HT1080 (cell line): Measurements from ENCODE around the gene SOCS4. TPM values are rescaled to one million over a fixed set of nuclear protein-coding genes. Genes with fewer than 3 reads are reported as not detected.
A peak's percentile ranks its signal among the peaks of the same experiment; 100 is the strongest.
"Not testable (repeated sequence)": the region's sequence is repeated elsewhere in the genome, so short reads cannot be mapped to it uniquely, and the experiment has no call there.

Experiments used
- DNase-seq: peaks from one replicate; pipeline ENCODE4 v3.0.0-alpha.2; 2015; ENCODE audit warnings: low read depth
- polyA plus RNA-seq, 2 experiments: library from polyadenylated mRNA; depleted of rRNA; stranded (reverse); fragments of >200 nt; gene quantifications; 2 replicates each; pipeline ENCODE4 v1.2.3, GENCODE V29; 2015
- total RNA-seq: library from RNA; depleted of rRNA; stranded (reverse); fragments of >200 nt; shearing (Covaris generic); gene quantifications from 2 replicates; pipeline ENCODE4 v1.2.3, GENCODE V29; 2014; rRNA removed

The SOCS4 gene
- total RNA-seq, result 12.0 and 15.2 TPM in 2 replicates
- 12.3 and 14.9 TPM in 2 replicates for polyA plus RNA-seq (2015; cell fraction: cytosol; rRNA removed)
- polyA plus RNA-seq (2015; cell fraction: nucleus; rRNA removed), result 21.9 and 25.0 TPM in 2 replicates

GRCh38 chr14:55026793-55027561 lies at the start of gene SOCS4, which contains the start of gene WDHD1:
Gene SOCS4 (plus strand): TSS chr14:55027236. CDS start chr14:55043042, 15,806 bp downstream.
Gene WDHD1 (minus strand): TSS chr14:55027099. CDS start chr14:55026787, 312 bp downstream.
- DNase-seq, result peak; percentile 95

DNA sequence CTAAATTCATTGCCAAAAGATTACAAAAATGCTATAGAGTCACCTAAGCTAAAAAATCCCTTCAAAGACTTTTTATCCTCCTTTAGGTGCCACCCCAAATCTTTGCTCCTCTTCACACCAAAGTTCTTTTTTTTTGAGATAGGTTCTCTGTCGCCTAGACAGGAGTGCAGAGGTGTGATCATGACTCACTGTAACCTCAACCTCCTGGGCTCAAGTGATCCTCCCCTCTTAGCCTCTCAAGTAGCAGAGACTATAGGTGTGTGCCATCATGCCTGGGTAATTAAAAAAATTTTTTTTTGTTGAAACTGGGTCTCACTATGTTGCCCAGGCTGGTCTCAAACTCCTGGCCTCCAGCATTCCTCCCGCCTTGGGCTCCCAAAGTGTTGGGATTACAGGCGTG lies 48.0 kb upstream of the SOCS4 start:
- DNase-seq, result no peak

- DNase-seq, result no peak
These were observed 45.3 kb upstream of the SOCS4 start for GRCh38 chr14:54981698-54982097.

GRCh38 chr14:54985156-54985555 lies 41.9 kb upstream of the SOCS4 start:
- DNase-seq, result no peak

GRCh38 chr14:55000381-55000780 lies 26.7 kb upstream of the SOCS4 start:
- DNase-seq, result no peak

DNA sequence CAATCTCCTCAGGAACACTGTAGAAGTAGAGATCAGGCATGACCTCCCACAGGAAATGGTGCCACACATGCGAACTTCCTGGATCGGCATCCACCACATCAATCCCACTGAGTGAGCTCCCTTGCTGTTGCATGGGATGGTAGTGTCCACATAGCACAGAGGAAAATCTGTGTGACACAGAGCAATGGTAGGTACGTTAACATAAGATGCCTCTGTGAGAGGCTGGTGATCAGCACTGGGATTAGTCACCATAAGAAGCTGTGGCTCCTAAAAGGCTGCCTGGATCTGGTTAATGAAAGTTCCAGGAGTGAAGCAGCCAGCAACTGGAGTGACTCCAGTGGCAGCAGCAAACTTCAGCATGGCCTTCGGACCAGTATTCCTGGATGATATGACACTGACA lies 22.0 kb upstream of the SOCS4 start:
- DNase-seq, result peak; percentile 47

- no peak for DNase-seq
These were observed 12.0 kb upstream of the SOCS4 start for GRCh38 chr14:55015006-55015405.

DNA sequence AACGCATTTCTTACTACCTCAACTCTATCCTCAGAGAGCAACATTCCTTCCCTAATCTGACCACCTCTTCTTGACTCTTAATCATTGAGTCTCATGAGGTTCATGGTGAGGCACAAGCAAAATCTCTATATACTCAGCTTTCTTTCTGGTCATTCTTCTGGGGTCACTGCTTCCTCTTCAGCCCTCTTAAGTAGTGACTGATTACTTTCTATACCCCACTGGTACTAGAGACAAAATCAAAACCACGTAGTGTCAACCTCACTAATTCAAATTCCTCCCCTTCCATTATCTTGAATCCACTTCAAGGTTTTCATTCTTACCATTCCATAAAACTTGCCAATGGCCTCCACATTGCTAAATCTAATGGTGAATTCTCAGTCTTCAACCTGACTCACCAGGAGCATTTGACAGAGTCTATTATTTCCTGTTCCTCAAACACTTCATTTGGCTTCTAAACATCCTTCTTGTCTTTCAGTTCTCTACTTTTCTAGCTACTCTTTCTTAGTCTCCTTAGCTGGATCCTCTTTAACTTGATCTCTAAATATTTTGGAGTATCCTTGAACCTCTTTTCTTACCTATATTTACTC lies 7.0 kb upstream of the SOCS4 start:
- DNase-seq, result no peak

DNA sequence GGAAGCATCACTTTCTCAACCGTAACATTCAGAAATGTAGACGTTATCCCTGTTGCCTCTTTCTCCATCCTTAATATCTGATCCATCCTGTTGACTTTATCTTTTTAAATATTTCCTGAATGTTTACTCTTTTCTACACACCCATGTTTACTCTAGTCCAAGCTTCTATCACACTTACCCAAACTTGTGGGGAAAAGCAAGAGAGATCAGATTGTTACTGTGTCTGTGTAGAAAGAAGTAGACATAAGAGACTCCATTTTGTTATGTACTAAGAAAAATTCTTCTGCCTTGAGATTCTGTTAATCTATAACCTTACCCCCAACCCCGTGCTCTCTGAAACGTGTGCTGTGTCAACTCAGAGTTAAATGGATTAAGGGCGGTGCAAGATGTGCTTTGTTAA lies 2.7 kb upstream of the SOCS4 start:
- DNase-seq, result not testable (repeated sequence)

DNA sequence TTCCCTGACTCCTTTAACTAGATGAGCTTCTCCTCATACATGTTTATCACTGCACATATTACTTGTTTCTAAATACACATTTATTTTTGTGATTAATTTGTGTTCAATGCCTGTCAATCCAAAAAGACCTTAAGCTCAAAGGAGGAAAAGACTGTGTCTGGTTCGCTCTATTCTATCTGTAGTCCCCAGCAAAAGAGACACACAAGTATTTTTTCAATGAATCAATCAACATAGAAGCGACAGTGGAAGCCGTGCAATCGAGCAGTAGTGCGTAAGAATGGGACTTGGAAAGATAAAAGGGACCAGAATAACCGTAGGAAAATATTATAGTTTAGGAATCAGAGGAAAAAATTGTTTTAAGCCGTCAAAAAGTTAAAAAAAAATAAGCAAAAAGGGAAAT lies 1.1 kb upstream of the SOCS4 start:
- DNase-seq, result no peak

- no peak for DNase-seq
These were observed 619 bp upstream of the SOCS4 start for GRCh38 chr14:55026441-55026792.

DNA sequence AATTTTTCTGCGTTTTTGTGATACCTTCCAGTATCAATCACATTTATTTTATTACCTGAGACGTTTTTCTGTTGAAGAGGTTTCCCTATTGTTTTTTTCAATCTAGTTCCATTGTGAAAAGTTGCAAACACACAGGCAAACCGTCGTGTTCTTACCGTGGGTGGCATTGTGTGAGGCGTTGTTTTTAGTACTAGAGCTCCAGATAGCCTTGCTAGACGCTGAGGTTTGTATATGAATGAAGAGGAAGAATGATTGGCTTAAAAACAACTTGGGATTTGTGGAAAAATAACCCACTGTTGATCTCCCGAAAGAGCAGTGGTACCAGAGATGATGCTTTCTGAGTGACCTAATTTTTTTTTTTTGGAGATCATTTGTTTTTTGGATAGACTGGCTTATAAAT lies 1.0 kb downstream of the SOCS4 start:
- no peak for DNase-seq

DNA sequence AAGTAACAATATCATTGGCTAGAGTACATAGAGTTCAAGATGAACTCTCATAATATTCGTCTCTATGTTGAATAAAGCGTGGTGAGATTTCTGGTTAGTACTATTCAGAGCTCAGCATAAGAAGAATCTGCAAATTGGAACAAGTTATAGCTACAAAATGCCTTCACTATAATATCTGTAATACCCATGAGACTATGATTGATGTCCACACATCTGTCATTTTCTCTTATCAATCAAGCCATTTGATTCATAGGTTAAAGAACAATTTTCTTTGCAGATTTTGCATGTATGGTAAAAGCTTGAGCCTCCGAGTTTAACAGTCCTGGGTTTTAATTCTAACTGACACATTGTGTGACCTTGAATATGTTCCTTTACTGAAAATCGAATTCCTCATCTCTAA lies 1.4 kb downstream of the SOCS4 start:
- no peak for DNase-seq

DNA sequence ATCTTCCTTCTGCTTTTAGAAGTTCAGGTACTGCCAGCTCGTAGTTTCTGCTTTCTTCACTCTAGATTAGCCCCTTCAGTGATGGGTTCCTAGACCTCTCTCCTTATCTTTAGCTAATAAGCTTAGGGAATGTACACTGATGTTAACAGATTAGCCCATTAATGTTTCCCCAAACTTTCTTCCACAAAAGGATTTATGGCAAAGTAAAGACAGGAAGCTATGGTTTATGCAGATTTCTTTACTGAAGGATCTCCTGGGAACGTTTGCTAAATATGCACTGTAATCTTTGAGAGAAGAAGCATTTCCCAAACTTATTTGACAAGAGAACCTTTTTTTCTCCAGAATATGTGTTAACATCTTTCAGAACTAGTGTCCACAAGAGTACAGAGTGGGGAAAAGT lies 4.2 kb downstream of the SOCS4 start:
- no peak for DNase-seq

DNA sequence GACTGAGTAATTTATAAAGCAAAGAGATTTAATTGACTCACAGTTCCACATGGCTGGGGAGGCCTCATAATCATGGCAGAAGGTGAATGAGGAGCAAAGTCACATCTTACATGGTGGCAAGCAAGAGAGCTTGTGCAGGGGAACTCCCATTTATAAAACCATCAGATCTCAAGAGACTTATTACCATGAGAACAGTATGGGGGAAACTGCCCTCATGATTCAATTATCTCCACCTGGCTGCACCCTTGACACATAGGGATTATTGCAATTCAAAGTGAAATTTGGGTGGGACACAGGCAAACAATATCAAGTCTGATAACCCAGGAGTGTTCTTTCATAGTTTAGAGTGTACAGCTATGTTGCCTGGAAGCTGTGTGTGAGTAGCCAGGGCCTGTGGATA lies 11.0 kb downstream of the SOCS4 start:
- DNase-seq, result not testable (repeated sequence)

DNA sequence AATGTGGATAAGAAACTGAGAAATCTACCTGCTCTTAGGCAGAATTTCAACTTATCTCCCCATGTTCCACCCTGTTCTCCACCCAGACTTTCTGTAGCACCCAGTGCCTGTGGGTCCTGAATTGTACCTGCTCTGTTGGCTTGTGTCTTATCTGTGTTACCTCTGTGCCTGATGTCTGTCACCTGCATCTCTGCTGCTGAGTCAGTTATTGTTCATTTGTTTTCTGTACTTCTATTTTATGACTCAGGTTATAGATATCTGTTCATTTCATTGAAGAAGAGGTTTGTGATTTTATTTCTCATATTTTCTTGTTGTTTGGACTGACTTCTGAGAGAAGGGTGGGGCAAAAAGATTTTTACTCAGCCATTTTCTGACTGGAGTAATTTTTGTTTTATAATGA lies 11.7 kb downstream of the SOCS4 start:
- no peak for DNase-seq

GRCh38 chr14:55043528-55043927 lies 16.5 kb downstream of the SOCS4 start:
- no peak for DNase-seq

DNA sequence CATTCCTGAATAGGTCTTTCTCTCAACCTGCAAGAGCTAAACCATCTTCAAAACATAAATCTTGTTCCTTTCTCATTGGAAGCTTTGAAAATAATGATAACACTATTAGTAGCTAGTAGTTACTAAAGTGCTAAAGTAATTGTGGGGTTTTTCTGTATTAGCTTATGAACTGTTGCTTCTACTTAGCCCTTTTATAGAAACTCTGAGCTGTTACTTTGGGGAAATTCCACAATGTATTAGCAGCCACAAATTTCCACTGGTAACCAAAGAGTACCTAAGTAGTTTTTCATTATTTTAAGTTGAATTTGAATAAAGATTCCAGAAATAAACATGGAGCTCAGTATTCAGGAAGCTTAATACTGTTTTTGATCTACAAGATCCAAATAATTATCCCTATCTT lies 18.1 kb downstream of the SOCS4 start:
- DNase-seq, result no peak

GRCh38 chr14:55047301-55048053 lies 20.4 kb downstream of the SOCS4 start:
- DNase-seq, result no peak

DNA sequence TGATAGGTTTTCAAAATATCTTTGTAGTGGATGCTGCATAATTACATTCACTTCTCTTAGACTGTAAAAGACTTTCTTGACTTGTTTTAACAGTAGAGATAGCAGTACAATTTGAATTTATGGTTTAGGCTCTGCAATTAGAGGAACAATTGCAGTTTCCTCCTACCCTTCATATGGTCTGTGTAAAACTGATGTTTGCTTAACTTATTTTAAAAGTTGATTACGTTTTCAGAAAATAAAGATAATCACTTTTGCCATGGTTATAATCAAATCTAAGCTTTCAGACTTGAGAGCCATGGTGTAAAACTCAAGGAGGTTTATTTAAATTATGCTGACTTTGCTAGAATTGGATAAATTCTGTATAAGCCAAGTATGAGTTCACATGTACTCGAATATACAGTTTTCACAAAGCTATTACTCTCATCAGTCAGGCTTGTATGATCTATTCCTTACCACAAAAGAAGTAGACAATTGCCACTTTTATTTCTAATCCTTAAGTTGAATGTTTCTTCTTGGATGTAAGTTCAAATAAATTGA lies 21.9 kb downstream of the SOCS4 start:
- DNase-seq, result no peak

GRCh38 chr14:55051165-55051422 lies 24.1 kb downstream of the SOCS4 start:
- DNase-seq, result no peak
